Body of pancreas (tissue), 4 donors: ENCODE results near the gene CCDC80. TPM values are rescaled to one million over a fixed set of nuclear protein-coding genes. Genes with fewer than 3 reads are reported as not detected.
"Not testable (repeated sequence)": the region's sequence is repeated elsewhere in the genome, so short reads cannot be mapped to it uniquely, and the experiment has no call there.

Source experiments
- ATAC-seq: fragments of 150-250 bp; one replicate; pipeline ENCODE4 v1.9.1; 2016
- DNase-seq, 4 donors: peaks; one replicate each; pipeline ENCODE4 v3.0.0-alpha.2; 2019
- H3K27ac ChIP-seq, 4 donors: fragments of 200-600 bp; sonication (generic); 1 replicate in 3 of 4; 2 replicates in 1 of 4; pipeline versions ENCODE4 v1.5.1 to v1.6.1; 2016 to 2019; ENCODE audit warnings: mild to moderate bottlenecking in 1 of 4, mixed read lengths in 1 of 4, moderate library complexity in 1 of 4
- H3K27me3 ChIP-seq, 2 donors: fragments of 200-600 bp; sonication (generic); one replicate each; pipeline ENCODE4 v1.6.0; 2016; ENCODE audit warnings: mild to moderate bottlenecking in 1 of 2
- H3K36me3 ChIP-seq, 2 donors: fragments of 200-600 bp; sonication (generic); replicated peaks in 1 of 2; 2 replicates each; pipeline ENCODE4 v1.5.1; 2016; ENCODE audit warnings: low read depth in 2 of 2; ENCODE audit not compliant: insufficient read depth in 1 of 2
- H3K4me1 ChIP-seq: fragments of 200-600 bp; sonication (generic); one replicate; pipeline ENCODE4 v1.6.0; 2016
- H3K4me3 ChIP-seq, 2 donors: fragments of 200-600 bp; sonication (generic); 1 replicate in 1 of 2; 2 replicates in 1 of 2; pipeline ENCODE4 v1.5.1; 2016 to 2019
- H3K9me3 ChIP-seq, 3 donors: fragments of 200-600 bp; sonication (generic); 1 replicate in 2 of 3; 2 replicates in 1 of 3; pipeline ENCODE4 v1.5.1; 2016
- CTCF ChIP-seq, 7 experiments: fragments of 450-650 bp in 4 of 7; fragments of 200-600 bp in 3 of 7; sonication (generic) in 3 of 7; IDR thresholded peaks; one replicate each; pipeline ENCODE4 v1.5.1; 2016 to 2019; ENCODE audit warnings: antibody characterized with exemption in 7 of 7
- POLR2A ChIP-seq, 3 donors: fragments of 450-650 bp; IDR thresholded peaks; one replicate each; pipeline ENCODE4 v1.6.1; 2016; ENCODE audit warnings: antibody characterized with exemption in 3 of 3, mild to moderate bottlenecking in 2 of 3
- WGBS, 2 donors: methylation state at CpG; one replicate each; pipeline ENCODE4 v1.1.5; 2017; 5-methylcytosine and 5-hydroxymethylcytosine counted together
- intact Hi-C: fragments of 100-400 bp; cut with DNase I; formaldehyde crosslinking; loops from one replicate; pipeline ENCODE4 v1.15.1; 2023
- total RNA-seq, 2 donors: library from RNA; depleted of rRNA; stranded (reverse); fragments of >200 nt; gene quantifications; one replicate each; pipeline ENCODE4 v1.1.0, GENCODE V29; 2016

The CCDC80 gene
- total RNA-seq, 2 donors from 2014 or later = 17.4 to 25.1 TPM

DNA sequence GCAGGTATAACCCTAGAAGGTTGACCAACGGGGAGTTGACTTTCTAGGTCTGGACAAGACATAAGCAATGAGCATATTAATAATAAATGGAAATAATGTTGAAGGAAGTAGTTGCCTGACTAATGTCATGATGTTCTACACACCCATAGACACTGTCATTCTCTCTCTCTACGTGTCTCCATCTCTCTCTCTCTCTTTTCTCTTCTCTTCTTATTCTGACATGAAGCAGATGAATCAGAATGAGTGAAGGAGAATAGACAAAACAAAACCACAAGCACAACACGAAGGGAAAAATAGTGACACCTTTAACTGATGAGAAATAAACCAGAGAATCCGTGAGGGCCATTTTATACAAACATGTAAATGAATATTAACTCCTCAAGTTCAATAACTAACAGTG is 26.7 kb upstream of the CCDC80 start:
- WGBS, 2 donors = 38 to 48% methylated on average over 4 of the region's 4 CpGs
- intact Hi-C loops = no loop called here
- no peaks in the 10 kb centered on the region for H3K4me1 ChIP-seq
- DNase-seq (no peak), ATAC-seq (no peak)
- no peaks in the 10 kb centered on the region for H3K27me3 ChIP-seq
- H3K4me3 ChIP-seq = no peak overlapping the region
- no peak overlapping the region for H3K27ac ChIP-seq
- H3K9me3 ChIP-seq = no peaks in the 10 kb centered on the region
- no peaks in the 10 kb centered on the region for H3K36me3 ChIP-seq
- TF ChIP-seq CTCF (IDR thresholded peaks at IDR 0.05) = no peak

GRCh38 chr3:112665009-112665408 is 24.1 kb upstream of the CCDC80 start:
- H3K36me3 ChIP-seq, DNase-seq, H3K9me3 ChIP-seq, H3K27me3 ChIP-seq, H3K27ac ChIP-seq, ATAC-seq, H3K4me3 ChIP-seq, H3K4me1 ChIP-seq, intact Hi-C loops: not testable (repeated sequence)
- 80 to 84% methylated on average over 8 to 9 of the region's 9 CpGs for WGBS, 2 donors

GRCh38 chr3:112656043-112656442 is 15.1 kb upstream of the CCDC80 start:
- no peak for TF ChIP-seq POLR2A (IDR thresholded peaks at IDR 0.05)
- intact Hi-C loops = no loop called here
- DNase-seq (no peak), ATAC-seq (no peak)
- no peaks in the 10 kb centered on the region for H3K9me3 ChIP-seq
- no peak overlapping the region for H3K4me3 ChIP-seq
- no peaks in the 10 kb centered on the region for H3K27me3 ChIP-seq
- no peak overlapping the region for H3K27ac ChIP-seq
- H3K36me3 ChIP-seq = no peaks in the 10 kb centered on the region
- no peaks in the 10 kb centered on the region for H3K4me1 ChIP-seq

DNA sequence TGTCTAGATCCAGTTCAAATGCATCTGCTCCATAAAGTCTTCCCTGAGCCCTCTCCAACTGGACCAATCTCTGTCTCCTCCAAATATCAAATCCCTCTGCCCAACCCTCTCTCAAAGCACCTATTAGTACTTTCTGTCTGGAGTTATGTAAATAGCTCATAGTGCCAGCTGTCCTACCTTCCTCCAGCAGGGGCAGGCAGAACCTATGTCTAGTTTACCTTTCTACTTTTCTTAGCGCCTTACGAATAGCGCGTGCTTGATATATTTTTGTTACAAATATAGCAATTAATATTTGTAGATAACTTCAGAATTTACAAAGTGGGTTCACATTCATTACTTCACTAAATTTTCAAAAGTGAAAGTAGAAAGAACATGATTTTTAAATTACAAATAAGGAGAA is 14.0 kb upstream of the CCDC80 start:
- Histone ChIP-seq H3K27ac (no peak overlapping the region), H3K36me3 (no peaks in the 10 kb centered on the region), H3K4me1 (no peaks in the 10 kb centered on the region), H3K9me3 (no peaks in the 10 kb centered on the region), H3K4me3 (no peak overlapping the region), H3K27me3 (no peaks in the 10 kb centered on the region)
- TF ChIP-seq POLR2A (IDR thresholded peaks at IDR 0.05) (no peak), CTCF (IDR thresholded peaks at IDR 0.05) (no peak)
- intact Hi-C loops = no loop called here
- WGBS, 2 donors = 84 to 88% methylated on average over 4 of the region's 4 CpGs
- ATAC-seq = no peak
- no peak for DNase-seq

DNA sequence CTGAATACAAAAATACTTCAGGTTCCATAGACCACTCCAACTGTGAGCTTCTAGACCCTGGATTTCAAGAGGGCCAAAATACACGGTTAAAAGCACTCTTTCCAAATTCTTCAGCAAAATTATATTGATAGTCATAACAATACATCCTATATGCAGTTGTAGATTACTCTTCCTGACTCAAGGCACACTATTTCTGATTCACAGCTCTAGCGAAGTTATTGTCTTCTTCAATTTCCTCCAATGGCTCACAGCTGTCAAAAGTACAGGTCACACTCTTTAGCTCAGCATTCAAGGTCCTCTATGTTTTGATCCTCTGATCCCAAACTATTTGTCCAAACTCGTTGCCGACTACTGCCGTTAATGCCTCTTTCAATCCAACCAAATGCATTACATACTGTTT is 13.5 kb upstream of the CCDC80 start:
- intact Hi-C loops = no loop called here
- WGBS, 2 donors = 74 to 79% methylated on average over 5 of the region's 5 CpGs

More for the DNA sequence above, 13.5 kb upstream of the CCDC80 start:
- no peaks in the 10 kb centered on the region for H3K27me3 ChIP-seq
- H3K36me3 ChIP-seq = no peaks in the 10 kb centered on the region
- no peak for DNase-seq
- H3K4me1 ChIP-seq = no peaks in the 10 kb centered on the region
- no peak for ATAC-seq
- no peak overlapping the region for H3K27ac ChIP-seq
- TF ChIP-seq POLR2A (IDR thresholded peaks at IDR 0.05) (no peak), CTCF (IDR thresholded peaks at IDR 0.05) (no peak)
- no peaks in the 10 kb centered on the region for H3K9me3 ChIP-seq
- no peak overlapping the region for H3K4me3 ChIP-seq
